Gastroesophageal sphincter (tissue), 3 donors: ENCODE data around the gene BBS12.

Experiments
- CTCF ChIP-seq, 4 experiments: fragments of 200-600 bp in 2 of 4; fragments of 450-650 bp in 2 of 4; sonication (generic) in 1 of 4; IDR thresholded peaks; one replicate each; pipeline ENCODE4 v1.5.1; 2017 to 2019; ENCODE audit warnings: antibody characterized with exemption in 4 of 4, mild to moderate bottlenecking in 2 of 4, moderate library complexity in 2 of 4
- EP300 ChIP-seq: sonication (generic); formaldehyde crosslinking; IDR thresholded peaks from one replicate; pipeline ENCODE4 v1.6.1; 2017; ENCODE audit warnings: antibody characterized with exemption, mild to moderate bottlenecking
- POLR2A ChIP-seq, 2 donors: fragments of 450-650 bp; IDR thresholded peaks; one replicate each; pipeline ENCODE4 v1.6.1; 2017; ENCODE audit warnings: antibody characterized with exemption in 2 of 2, mild to moderate bottlenecking in 2 of 2, moderate library complexity in 1 of 2
- POLR2AphosphoS5 ChIP-seq: sonication (generic); formaldehyde crosslinking; IDR thresholded peaks from one replicate; pipeline ENCODE4 v1.6.1; 2017; ENCODE audit warnings: antibody characterized with exemption

- TF ChIP-seq POLR2A (IDR thresholded peaks at IDR 0.05) (no peak), CTCF (IDR thresholded peaks at IDR 0.05) (no peak), EP300 (no peak), POLR2AphosphoS5 (no peak)
These were observed 10.7 kb downstream of the BBS12 start for GRCh38 chr4:122742933-122743829.
